HG02981 (cell line): Measurements from ENCODE around the gene SAMHD1.
"Not testable (repeated sequence)": the region's sequence is repeated elsewhere in the genome, so short reads cannot be mapped to it uniquely, and the experiment has no call there.

Experiments used
- ATAC-seq: cut with Tn5 transposase; IDR thresholded peaks from one replicate; pipeline ENCODE4 v1.9.1; 2021; ENCODE audit warnings: mild to moderate bottlenecking, moderate library complexity; ENCODE audit not compliant: unreplicated experiment

The SAMHD1 gene

GRCh38 chr20:36951198-36951978 is at the start of gene SAMHD1:
Gene SAMHD1 (minus strand): TSS chr20:36951708. CDS start chr20:36951643, 65 bp downstream.
- ATAC-seq = peak; percentile 86

- not testable (repeated sequence) for ATAC-seq
Measured at GRCh38 chr20:37000171-37000570, 48.7 kb upstream of the SAMHD1 start.

- no peak for ATAC-seq
Measured at GRCh38 chr20:36998652-36999051, 47.1 kb upstream of the SAMHD1 start.

- no peak for ATAC-seq
Measured at GRCh38 chr20:36997121-36997520, 45.6 kb upstream of the SAMHD1 start.

- ATAC-seq = not testable (repeated sequence)
Measured at GRCh38 chr20:36994221-36994620, 42.7 kb upstream of the SAMHD1 start.

- no peak for ATAC-seq
Measured at GRCh38 chr20:36992802-36993334, 41.4 kb upstream of the SAMHD1 start.

- no peak for ATAC-seq
Measured at GRCh38 chr20:36991703-36992102, 40.2 kb upstream of the SAMHD1 start.

- ATAC-seq = no peak
Measured at GRCh38 chr20:36989797-36990196, 38.3 kb upstream of the SAMHD1 start.

GRCh38 chr20:36988494-36988966 is 37.0 kb upstream of the SAMHD1 start:
- ATAC-seq = no peak

- no peak for ATAC-seq
Measured at GRCh38 chr20:36984257-36984638, 32.7 kb upstream of the SAMHD1 start.

GRCh38 chr20:36975099-36975818 is 23.8 kb upstream of the SAMHD1 start:
- ATAC-seq = no peak

GRCh38 chr20:36974660-36975059 is 23.2 kb upstream of the SAMHD1 start:
- ATAC-seq = no peak

GRCh38 chr20:36971103-36971502 is 19.6 kb upstream of the SAMHD1 start:
- ATAC-seq = no peak

- no peak for ATAC-seq
Measured at GRCh38 chr20:36969478-36970186, 18.1 kb upstream of the SAMHD1 start.

GRCh38 chr20:36969051-36969450 is 17.5 kb upstream of the SAMHD1 start:
- ATAC-seq = no peak

- ATAC-seq = no peak
Measured at GRCh38 chr20:36967636-36968035, 16.1 kb upstream of the SAMHD1 start.

- not testable (repeated sequence) for ATAC-seq
Measured at GRCh38 chr20:36966965-36967364, 15.5 kb upstream of the SAMHD1 start.

GRCh38 chr20:36962354-36962941 is 10.9 kb upstream of the SAMHD1 start:
- ATAC-seq = not testable (repeated sequence)

- ATAC-seq = no peak
Measured at GRCh38 chr20:36959242-36959641, 7.7 kb upstream of the SAMHD1 start.

GRCh38 chr20:36957875-36958667 is 6.6 kb upstream of the SAMHD1 start:
- no peak for ATAC-seq
